Measurements from ENCODE around the gene OSBPL6. TPM values are rescaled to one million over a fixed set of nuclear protein-coding genes. Genes with fewer than 3 reads are reported as not detected.

OSBPL6 gene
- total RNA-seq, 1 donor from 2014 or later = 7.9 TPM

DNA sequence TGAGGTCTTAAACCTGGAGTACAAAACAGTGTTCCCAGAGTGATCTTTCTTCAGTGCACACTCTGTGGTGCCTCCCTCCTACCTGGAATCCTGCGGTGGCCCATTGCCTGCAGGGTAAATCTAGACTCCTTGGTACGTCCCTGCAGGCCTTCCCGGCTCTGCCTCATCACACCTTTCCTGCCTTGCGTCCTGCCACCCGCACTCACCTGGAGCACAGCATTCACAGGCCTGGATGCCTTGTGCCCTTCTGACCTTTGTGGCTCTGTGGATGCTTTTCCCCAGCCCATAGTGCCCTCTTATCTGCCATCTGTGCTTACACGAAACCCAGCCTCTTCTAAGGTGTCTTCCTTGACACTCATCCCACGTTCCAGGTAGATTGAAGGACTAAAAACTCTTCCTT is 194.0 kb downstream of the OSBPL6 start:
- TF ChIP-seq CTCF (IDR thresholded peaks at IDR 0.05) = no peak
- Histone ChIP-seq H3K4me1 (no peaks in the 10 kb centered on the region), H3K27me3 (ENCODE audit: low read depth) (no peaks in the 10 kb centered on the region), H3K27ac (no peak overlapping the region), H3K4me3 (no peak overlapping the region), H3K36me3 (peaks cover 5% of the 10 kb centered on the region), H3K9me3 (no peaks in the 10 kb centered on the region)
- intact Hi-C loops (cut with DNase I) = no loop called here
- no peak for DNase-seq
- ATAC-seq = no peak

- DNase-seq (no peak), ATAC-seq (peak in 1 of 2 donors; percentile 66)
- H3K9me3 ChIP-seq = no peaks in the 10 kb centered on the region
- TF ChIP-seq CTCF (IDR thresholded peaks at IDR 0.05) = no peak
- intact Hi-C loops (cut with DNase I) = no loop called here
- no peak overlapping the region for H3K27ac ChIP-seq
- no peaks in the 10 kb centered on the region for H3K36me3 ChIP-seq
- no peaks in the 10 kb centered on the region for H3K4me1 ChIP-seq
- H3K4me3 ChIP-seq = no peak overlapping the region
- no peaks in the 10 kb centered on the region for H3K27me3 ChIP-seq (ENCODE audit: low read depth)
Observed at GRCh38 chr2:178391701-178392100, 197.4 kb downstream of the OSBPL6 start.

GRCh38 chr2:178392215-178392614 is 197.9 kb downstream of the OSBPL6 start:
- Histone ChIP-seq H3K27ac (no peak overlapping the region), H3K9me3 (no peaks in the 10 kb centered on the region), H3K4me1 (no peaks in the 10 kb centered on the region), H3K36me3 (no peaks in the 10 kb centered on the region), H3K4me3 (no peak overlapping the region), H3K27me3 (ENCODE audit: low read depth) (no peaks in the 10 kb centered on the region)
- no peak for DNase-seq
- no peak for ATAC-seq
- no peak for TF ChIP-seq CTCF (IDR thresholded peaks at IDR 0.05)
- intact Hi-C loops (cut with DNase I) = no loop called here

- Histone ChIP-seq H3K27me3 (ENCODE audit: low read depth) (no peaks in the 10 kb centered on the region), H3K4me1 (no peaks in the 10 kb centered on the region), H3K4me3 (no peak overlapping the region), H3K9me3 (no peaks in the 10 kb centered on the region), H3K27ac (no peak overlapping the region), H3K36me3 (no peaks in the 10 kb centered on the region)
- intact Hi-C loops (cut with DNase I) = no loop called here
- no peak for TF ChIP-seq CTCF (IDR thresholded peaks at IDR 0.05)
- no peak for ATAC-seq
- no peak for DNase-seq
Observed at GRCh38 chr2:178394859-178395258, 200.5 kb downstream of the OSBPL6 start.

DNA sequence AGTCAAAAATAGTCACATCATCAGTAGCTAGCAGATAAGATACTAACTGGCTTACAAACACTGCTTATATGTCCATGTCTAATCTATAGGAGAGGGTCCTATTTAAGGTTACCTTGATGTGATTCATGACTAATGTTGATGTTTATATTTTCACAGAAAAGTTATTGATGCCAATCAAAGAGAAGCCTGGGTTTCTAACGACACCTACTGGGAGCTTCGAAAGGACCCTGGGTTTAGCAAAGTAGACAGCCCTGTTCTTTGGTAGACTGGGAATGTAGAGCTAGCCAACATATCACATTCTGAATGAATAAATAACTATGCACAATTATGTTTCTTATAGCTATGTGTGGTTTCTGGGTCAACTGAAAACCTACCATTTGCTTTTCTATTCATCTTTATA is 201.0 kb downstream of the OSBPL6 start:
- H3K36me3 ChIP-seq = no peaks in the 10 kb centered on the region
- H3K27me3 ChIP-seq (ENCODE audit: low read depth) = no peaks in the 10 kb centered on the region
- H3K27ac ChIP-seq = no peak overlapping the region
- no peaks in the 10 kb centered on the region for H3K9me3 ChIP-seq
- no peak for TF ChIP-seq CTCF (IDR thresholded peaks at IDR 0.05)
- H3K4me3 ChIP-seq = no peak overlapping the region
- intact Hi-C loops (cut with DNase I) = no loop called here
- no peaks in the 10 kb centered on the region for H3K4me1 ChIP-seq
- ATAC-seq (no peak), DNase-seq (no peak)

Data from lower lobe of right lung (tissue), 2 donors.